ENCODE results near the gene DEDD2.

Gene DEDD2

DNA sequence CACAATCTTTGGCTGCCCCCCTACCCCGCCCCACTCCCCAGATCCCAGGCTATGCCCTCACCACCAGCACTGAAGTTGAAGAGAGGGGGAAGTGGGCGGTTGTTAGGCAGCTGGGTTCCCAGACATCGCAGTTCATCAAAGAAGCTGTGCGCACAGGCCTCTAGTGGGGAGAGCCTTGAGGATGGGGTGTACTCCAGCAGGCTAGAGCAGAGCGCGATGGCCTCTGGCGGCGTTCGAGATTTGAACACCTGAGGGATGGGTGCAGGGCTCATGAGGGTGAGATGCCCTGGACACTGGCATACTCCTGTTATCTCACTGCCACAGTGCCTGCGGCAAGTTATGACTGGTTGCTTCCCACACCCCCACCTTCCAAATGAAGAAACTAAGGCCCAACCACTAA, 15.0 kb upstream of the DEDD2 start:
- TF ChIP-seq, protein P1, sequence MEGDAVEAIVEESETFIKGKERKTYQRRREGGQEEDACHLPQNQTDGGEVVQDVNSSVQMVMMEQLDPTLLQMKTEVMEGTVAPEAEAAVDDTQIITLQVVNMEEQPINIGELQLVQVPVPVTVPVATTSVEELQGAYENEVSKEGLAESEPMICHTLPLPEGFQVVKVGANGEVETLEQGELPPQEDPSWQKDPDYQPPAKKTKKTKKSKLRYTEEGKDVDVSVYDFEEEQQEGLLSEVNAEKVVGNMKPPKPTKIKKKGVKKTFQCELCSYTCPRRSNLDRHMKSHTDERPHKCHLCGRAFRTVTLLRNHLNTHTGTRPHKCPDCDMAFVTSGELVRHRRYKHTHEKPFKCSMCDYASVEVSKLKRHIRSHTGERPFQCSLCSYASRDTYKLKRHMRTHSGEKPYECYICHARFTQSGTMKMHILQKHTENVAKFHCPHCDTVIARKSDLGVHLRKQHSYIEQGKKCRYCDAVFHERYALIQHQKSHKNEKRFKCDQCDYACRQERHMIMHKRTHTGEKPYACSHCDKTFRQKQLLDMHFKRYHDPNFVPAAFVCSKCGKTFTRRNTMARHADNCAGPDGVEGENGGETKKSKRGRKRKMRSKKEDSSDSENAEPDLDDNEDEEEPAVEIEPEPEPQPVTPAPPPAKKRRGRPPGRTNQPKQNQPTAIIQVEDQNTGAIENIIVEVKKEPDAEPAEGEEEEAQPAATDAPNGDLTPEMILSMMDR (IDR thresholded peaks at IDR 0.05; ENCODE audit: low read depth, low read length, missing control alignments), result no peak
- H3K4me3 ChIP-seq (ENCODE audit: low read depth, low read length), result no peak overlapping the region
- in situ Hi-C loops (cut with HindIII; ENCODE audit: low sequenced_read_pairs), result no loop called here
- no peak for DNase-seq (ENCODE audit: low read depth)

DNA sequence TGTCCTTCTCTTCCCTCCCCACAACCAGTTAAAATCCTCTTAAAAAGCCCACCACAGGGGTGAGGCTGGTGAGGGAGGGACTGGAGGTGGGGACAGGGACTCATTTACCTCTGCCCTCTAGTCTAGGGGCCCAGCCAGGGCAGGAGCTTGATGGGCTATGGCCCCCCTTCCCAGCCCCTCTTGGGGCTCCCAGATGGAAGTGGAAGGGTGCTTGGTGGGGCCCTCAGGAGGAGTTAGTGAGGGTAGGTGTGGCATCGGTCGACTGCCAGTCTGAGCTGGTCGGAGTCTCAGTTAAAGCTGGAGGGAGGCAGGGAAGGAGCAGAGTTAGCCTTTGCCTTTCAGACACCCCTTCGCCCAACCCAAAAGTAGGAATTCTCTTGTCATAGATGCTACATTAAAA, 13.1 kb upstream of the DEDD2 start:
- no peak overlapping the region for H3K4me3 ChIP-seq (ENCODE audit: low read depth, low read length)
- DNase-seq (ENCODE audit: low read depth), result no peak
- in situ Hi-C loops (cut with HindIII; ENCODE audit: low sequenced_read_pairs), result no loop called here
- TF ChIP-seq, protein P1 (IDR thresholded peaks at IDR 0.05; ENCODE audit: low read depth, low read length, missing control alignments), result no peak

DNA sequence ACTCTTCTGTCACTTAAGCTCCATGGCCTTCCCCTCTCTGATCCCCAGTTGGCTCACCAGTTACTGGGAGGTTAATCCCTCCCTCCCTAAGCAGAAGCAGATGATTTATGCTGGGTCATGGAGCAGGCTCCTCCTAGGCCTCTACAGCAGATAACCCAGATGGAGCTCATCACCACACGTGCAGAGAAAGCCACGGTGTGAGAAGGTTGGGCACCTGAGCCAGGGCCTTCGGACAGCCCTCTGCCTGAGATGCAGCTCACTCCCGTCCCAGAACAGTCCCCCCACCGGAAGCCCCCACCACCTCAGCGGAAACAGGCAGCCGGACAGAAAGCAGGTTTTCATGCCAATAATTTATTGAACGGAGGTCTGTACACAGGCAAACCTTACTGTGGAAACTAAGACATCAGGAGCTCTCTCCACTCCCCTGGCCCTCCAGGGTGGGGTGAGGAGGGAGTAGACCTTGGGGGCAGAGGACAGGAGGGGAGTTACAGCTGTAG, 12.4 kb upstream of the DEDD2 start:
- H3K4me3 ChIP-seq (ENCODE audit: low read depth, low read length), result no peak overlapping the region
- TF ChIP-seq, protein P1 (IDR thresholded peaks at IDR 0.05; ENCODE audit: low read depth, low read length, missing control alignments), result no peak
- DNase-seq (ENCODE audit: low read depth), result no peak
- in situ Hi-C loops (cut with HindIII; ENCODE audit: low sequenced_read_pairs), result no loop called here

DNA sequence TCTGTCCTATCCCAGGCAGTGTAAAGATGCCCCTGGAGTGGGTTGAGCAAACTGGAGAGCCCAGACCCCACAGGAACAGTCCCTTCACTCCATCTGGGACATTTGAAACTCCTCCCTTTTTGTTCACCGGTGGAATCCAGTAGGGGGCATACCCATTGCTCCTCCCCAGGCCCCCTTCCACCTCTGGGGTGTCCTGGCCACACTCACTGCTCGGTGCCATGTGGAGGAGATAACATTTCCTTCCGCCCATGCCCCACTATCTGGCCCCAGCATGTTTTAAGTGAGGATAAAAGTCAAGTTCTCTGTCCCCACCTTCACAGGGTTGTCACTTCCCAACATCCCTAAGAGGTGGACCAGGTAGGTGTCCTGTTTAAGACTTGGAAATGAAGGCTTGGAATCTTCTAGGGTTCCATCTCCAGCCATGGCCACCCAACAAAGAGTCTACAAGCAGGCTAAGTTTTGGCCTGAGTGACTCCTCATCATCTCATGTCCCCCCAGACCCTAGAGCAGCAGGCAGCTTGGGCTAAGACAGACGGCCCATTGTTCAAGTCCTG, 11.9 kb upstream of the DEDD2 start:
- in situ Hi-C loops (cut with HindIII; ENCODE audit: low sequenced_read_pairs), result no loop called here
- no peak overlapping the region for H3K4me3 ChIP-seq (ENCODE audit: low read depth, low read length)
- TF ChIP-seq, protein P1 (IDR thresholded peaks at IDR 0.05; ENCODE audit: low read depth, low read length, missing control alignments), result no peak
- no peak for DNase-seq (ENCODE audit: low read depth)

DNA sequence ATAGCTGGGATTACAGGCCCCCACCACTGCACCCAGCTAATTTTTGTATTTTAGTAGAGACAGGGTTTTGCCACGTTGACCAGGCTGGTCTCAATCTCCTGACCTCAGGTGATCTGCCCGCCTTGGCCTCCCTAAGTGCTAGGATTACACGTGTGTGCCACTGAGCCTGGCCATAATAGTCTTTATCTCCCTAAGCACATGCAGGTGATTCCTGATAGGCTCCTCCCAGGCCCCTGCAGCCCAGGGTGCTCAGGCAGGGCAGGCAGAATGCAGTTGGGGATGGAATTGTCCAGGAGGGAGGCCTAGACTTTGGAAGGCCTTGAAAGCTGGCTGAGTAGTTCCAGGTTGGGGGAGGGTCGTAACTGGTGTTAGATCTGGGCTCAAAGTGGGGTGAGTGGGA, 11.2 kb upstream of the DEDD2 start:
- in situ Hi-C loops (cut with HindIII; ENCODE audit: low sequenced_read_pairs), result no loop called here
- TF ChIP-seq, protein P1 (IDR thresholded peaks at IDR 0.05; ENCODE audit: low read depth, low read length, missing control alignments), result no peak
- H3K4me3 ChIP-seq (ENCODE audit: low read depth, low read length), result no peak overlapping the region
- no peak for DNase-seq (ENCODE audit: low read depth)

DNA sequence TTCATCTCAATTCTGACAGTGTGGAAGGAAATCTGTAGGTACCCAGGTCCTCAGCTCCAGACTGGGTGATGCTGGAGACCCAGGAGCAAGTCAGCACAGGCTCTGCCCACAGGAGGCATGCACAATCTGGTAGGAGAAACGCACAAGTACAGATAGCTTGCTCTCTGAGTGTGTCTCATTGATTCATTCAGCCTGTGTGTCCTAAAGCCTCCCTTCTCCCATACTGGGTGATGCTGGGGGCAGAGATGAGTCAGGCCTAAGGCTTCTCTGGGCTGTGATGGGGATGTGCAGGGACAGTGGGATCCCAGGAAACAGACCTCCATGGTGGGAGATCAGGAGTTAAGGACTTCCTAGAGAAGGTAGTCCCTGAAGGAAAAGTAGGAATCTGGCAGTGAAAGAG, 9.4 kb upstream of the DEDD2 start:
- DNase-seq (ENCODE audit: low read depth), result no peak
- TF ChIP-seq, protein P1 (IDR thresholded peaks at IDR 0.05; ENCODE audit: low read depth, low read length, missing control alignments), result no peak
- no peak overlapping the region for H3K4me3 ChIP-seq (ENCODE audit: low read depth, low read length)
- in situ Hi-C loops (cut with HindIII; ENCODE audit: low sequenced_read_pairs), result no loop called here

Data from astrocyte of the cerebellum (primary cell).